Measurements from ENCODE around the gene NVL.

- no peak for TF ChIP-seq CTCF (conservative IDR thresholded peaks at IDR 0.05 in 1 of 2, IDR thresholded peaks at IDR 0.05 in 1 of 2; ENCODE audit: low read depth in 1 of 2, low read length in 2 of 2)
- TF ChIP-seq EZH2 (IDR thresholded peaks at IDR 0.05; ENCODE audit: low read length, missing control alignments) = no peak
These were observed 65.7 kb downstream of the NVL start for GRCh38 chr1:224264321-224264720.
